ENCODE results near the gene C15orf61.

C15orf61 gene

DNA sequence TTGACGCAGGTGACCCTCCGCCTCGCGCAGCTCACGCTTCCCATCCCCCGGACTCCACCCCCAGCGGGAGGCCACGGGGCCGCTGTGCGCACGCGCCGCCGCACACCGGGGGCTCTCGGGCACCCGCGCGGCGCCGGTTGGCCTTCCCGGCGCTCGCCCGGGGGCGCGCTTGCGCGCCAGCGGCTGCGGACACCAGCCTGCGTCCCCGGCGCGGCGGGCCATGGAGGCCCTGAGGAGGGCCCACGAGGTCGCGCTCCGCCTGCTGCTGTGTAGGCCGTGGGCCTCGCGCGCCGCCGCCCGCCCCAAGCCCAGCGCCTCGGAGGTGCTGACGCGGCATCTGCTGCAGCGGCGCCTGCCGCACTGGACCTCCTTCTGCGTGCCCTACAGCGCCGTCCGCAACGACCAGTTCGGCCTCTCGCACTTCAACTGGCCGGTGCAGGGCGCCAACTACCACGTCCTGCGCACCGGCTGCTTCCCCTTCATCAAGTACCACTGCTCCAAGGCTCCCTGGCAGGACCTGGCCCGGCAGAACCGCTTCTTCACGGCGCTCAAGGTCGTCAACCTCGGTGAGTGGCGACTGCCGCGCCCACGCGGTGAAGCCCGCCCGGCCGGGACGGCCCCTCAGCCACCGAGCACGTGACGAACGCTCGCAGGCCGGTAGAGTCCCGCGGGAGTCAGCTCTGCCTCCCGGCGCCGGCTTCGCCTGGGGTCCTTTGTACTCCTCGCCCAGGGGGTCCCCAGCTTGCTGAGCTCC lies at the start of gene C15orf61:
TSS of gene C15orf61 (plus strand) at position 103 of the 754 bp plus-strand sequence. CDS start at position 221, 118 bp downstream.
- peak; percentile 93 for DNase-seq

DNA sequence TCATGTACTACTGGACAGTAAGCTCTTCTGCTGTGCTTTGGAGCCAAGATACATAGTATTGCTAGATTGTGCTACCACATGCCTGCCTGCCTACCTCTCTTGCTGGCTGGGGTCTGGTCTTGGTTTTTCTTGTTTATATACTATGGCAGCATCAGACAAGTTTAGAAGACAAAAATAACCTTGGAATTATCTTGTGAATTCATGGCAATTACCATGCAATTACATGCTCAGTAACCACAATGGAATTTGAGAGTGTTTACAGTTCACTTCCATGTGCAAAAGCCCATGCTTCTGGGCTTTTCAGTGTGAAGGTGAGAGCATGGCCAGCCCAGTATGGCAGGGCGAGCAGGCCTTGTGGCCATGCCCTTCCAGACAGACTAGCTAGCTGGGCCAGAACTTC lies 48.0 kb upstream of the C15orf61 start:
- DNase-seq = no peak

DNA sequence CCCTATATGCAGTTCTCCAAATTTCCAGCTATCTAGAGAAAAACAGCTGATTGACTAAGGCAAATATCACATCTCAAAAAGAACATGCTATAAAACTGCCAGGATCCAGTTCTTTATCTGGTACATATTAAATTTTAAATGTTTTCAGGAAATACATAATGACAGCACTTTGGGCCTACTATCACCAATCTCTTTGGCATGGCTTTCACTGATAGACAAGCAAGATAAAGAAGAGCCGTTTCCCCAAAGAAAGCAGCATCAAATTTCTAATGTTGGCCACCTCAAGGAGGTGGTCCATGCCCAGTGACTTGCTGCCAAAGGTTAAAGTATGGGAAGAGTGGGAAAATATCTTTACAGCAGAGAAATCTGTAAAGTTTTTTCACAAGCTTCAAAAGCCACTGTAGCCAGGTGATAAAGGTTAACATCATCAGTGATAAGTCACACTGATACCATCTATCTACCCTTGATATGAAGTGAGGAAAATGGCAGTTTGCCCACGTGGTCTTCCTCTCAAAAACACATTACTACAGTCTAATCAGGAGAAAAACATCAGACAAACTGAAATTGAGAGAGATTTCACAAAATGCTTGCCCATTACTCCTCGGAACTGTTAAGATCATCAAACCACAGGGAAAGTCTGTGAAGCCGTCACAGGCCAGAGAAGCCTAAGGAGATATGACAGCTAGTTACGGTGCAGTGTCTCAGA lies 46.4 kb upstream of the C15orf61 start:
- DNase-seq = no peak

DNA sequence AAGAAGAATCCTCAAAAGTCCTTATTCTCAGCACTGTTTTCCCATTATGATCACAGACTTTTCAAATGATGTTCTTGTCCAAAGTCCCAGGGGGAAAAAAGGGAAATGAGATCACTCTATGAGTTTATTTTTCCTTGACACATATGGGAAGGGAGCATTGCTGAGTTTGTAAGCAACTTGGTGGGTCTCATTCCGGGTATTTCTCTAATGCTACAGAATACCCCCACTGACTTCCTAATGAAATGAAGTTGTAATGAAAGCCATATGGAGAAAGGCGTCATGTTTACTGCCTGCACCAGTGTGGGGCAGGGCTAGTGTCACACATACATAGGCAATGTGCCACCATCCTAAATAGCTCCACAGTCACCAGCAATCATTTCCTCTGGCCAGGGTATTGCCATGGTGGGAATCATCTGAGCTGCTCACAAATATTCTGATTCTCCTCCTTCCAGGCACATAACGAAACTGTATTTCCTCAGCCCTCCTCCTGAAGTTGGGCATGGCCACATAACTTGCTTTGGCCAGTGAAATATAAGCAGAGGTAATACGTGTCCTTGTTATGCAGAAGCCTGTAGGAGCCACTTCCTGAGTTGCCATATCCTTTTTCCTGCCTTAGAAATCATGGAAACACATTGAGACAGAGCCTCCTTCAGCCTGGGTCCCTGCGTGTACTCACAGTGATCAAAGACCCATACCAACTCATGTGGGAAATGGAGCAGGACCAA lies 41.0 kb upstream of the C15orf61 start:
- no peak for DNase-seq

DNA sequence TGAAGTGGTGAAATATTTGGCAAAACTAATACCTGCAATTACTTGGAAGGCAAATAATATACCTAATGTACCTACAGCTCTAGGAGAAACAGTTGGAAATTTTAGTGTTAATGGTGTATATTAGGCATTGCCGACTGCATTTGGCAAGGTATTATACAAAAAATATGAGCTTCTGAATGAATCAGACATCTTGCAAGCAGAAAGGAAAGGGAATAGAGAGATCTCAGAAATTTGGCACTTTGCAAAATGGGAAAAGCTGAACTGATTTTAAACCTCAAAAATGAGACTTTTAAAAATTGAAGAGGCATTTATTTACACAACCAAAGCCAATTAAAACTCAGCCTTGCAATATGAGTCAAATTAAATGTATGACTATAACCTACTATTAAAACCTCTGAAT lies 40.2 kb upstream of the C15orf61 start:
- DNase-seq = no peak

DNA sequence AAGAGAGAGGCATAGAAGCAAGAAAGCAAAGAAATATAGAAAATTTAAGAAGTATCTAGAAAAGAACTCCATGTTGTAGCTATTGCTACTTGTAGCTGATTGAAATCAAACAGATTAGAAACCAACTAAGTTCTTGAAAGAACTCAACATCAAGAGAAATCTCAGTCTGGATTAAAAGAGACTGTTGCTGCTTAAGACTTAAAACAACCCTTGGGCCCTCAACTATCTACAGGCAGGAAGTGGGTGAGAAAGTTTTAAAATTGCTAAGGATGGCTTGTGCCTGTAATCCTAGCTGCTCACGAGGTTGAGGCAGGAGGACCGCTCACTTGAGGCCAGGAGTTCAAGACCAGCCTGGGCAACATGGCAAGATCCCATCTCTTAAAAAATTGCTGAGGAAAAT lies 39.3 kb upstream of the C15orf61 start:
- DNase-seq = no peak

DNA sequence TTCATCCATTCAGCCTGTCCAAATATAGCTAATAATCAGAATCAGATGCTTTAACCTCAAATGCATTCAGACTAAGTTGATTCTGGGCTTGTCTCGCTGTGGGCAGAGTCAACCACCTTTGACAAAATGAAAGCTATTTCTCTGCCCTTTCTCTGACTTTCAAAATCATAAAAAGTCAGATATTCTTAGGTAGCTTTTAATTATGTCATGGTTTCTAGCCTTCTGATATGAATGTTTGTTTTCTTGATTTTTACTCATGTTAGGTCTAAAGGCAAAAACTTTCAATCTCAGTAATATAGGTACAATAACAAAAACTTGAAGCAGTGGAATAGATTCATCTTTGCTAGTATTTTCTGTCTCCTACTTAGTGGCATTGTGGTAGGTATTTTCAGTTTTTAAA lies 25.3 kb upstream of the C15orf61 start:
- no peak for DNase-seq

DNA sequence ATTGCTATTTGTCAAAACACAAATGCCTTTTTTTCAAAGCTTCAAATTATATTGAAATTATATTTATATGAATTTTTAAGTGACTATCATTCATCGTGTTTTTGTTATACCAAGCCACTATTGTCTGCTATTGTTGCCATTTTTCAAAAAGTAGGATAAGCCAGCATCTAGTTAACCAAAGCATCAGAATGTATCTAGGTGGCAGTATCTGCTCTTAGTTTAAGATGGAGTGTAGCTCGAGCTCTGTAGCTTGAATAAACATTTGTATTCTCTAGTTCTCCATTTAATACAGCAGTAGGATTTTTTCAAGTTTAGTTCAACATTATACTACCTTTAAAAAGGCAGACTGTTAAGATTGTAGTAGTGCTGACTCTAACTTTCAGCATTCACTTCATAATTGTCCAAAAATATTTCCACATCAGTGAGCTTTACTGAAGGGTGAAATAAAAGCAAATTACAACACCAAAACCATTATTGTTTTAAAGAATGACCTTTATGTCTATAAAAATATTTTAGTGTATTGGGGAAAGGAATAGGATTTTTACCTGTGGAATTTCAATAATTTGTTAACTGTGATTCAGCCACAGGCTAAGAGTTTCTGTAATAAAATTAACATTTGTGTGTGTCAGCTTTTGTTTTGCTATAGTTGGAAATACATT lies 19.6 kb upstream of the C15orf61 start:
- peak; percentile 3 for DNase-seq

DNA sequence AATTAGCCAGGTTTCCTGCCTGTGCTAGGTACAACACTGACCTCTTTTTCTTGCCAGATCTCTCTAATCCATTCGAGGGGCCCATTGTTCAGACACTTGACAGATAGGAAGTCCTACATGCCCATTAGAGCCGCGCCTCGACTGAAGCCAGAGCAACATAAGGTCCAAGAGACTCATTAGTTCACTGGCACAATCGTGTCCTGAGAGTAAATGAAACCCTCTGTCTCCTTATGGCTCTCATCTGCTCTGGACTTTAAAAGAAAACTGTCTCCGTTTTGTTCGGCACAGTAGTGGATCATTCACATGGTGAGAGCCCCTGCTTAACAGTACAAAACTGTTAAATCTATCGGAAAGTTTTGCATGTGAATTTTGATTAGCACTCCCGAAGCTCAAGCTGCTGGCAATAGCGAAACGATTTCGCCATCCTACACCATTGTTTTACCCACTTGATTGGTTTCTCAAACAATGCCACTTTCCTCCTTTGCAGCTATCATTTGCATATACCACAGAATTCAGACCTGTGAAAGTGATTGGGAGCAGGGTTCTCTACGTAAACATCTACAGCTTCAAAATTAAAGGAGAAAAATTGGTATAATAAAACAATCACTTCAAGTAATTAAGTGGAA lies 19.0 kb upstream of the C15orf61 start:
- peak; percentile 69 for DNase-seq

DNA sequence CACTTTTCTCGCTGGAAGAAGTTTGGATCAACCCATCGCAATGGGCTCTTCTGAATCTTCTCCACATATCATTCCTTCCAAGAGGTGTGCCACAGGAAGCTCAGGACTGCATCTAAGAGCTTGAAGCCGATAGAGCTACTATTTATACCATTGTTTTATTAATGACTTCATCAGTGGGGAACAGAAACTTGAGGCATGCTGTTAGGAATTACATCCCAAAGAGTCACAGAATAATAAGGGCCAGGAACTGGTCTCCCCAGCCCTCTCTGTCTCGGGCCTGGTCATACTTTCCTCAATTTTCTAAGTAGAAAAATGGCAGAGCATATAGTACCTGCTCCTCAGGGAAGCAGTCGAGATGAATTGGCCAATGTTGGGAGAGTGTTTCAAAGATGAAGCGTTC lies 16.9 kb upstream of the C15orf61 start:
- DNase-seq = no peak

DNA sequence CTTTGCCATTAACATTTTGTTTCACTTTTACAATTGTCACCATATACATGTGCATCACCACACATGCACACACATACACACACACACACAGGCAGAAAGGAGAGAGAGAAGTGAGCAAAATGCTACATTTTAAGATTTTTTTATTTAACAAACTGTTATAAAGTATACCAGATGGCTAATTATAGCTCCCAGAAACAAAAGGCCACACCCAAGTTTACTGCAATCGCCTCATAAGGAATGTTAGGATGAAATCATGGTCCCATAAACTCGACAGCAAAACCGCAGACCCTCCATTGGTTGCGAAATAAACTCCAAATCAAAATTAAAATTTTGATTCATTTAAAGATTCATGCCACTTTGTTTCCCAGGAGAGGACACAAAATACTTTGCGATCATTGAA lies 16.1 kb upstream of the C15orf61 start:
- no peak for DNase-seq

DNA sequence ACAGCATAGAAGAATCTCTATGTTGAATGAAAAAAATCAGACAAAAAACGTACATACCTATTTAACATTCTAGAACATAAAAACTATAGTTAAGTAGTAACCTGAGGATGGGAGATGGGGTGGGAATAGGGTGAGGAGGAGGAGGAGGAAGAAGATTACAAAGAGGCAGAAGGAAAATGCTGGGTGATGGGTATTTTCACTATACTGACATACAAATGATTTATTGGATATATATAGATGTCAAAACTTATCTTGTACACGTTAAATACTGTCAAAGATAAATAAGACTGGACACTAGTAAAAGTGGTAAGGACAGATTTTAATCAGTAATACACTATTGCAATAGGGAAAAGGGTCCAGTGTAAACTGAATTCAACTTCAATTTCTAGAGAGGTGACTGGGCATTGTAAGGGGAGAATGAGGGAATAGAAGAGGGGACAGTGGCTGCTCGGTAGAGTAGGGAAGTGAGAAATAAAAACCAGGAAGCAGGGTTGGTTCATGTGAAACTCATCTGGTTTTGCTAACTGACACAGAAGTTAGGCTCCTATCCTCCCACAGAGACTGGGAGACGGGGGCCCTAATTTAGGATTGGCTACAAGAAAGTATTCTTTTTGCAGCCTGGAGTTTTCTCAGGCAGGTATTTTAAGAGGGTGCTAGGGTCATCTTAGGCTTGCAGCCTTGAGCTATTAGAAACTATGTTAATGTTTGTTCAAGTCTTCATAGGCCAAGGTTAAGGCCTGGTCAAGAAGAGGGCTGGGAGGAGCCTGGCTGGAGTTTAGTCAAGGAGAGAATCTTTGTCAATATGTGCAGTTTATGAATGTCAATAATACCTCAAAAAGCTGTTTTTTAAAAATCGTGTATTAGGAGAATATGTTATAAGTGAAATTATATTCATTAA lies 15.0 kb upstream of the C15orf61 start:
- no peak for DNase-seq

DNA sequence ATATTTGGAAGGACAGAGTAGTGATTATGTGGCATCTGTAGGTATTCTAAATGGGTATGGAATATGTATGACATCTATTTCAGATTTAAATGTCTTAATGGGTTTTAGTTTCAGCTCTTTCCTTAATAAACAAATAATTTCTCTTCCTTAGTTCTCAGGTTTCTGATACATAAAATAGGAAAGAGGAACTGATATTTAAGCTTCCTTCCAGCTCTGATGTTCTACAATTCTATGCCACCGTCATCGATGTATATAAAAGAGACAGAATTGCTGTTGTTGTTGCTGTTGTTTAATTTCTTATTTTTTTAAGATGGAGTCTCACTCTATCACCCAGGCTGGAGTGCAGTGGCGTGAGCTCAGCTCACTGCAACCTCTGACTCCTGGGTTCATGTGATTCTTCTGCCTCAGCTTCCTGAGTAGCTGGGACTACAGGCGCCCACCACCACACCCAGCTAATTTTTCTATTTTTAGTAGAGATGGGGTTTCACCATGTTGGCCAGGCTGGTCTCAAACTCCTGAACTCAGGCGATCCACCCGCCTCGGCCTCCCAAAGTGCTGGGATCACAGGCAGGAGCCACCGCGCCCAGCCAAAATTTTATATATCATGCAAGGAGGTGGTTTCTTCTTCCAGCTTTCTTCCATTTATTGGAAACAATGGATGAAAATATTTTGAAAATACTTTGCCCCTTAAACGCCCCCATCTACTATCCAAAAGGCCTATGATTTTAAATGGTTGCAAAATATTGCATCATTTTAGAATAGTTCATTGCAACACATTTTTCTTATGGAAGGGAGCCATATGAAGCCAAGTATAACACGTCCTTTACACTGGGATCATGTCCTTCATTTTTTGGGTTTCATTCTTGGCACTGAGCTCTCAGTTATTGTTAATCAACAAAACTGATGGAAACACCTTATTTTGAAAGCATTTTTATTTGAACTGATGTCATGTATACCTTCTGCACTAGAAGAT lies 13.9 kb upstream of the C15orf61 start:
- no peak for DNase-seq

DNA sequence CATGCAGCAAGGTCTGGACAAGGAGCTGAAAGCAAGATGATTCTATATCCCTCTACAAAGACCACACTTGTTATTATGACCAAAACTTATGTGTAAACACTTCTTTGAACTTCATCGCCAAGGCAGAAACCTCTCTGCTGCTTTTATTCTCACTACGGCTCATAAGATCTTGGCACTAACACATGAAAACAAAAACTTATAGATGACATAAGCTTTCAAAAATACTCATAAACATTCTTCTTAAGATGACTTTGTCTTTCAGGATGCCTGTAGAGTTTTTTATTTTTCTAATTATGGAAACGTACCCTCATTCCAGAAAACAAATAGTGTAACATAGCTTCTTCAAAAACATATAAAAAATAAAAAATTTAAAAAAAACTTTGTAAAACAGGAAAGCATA lies 12.5 kb upstream of the C15orf61 start:
- no peak for DNase-seq

DNA sequence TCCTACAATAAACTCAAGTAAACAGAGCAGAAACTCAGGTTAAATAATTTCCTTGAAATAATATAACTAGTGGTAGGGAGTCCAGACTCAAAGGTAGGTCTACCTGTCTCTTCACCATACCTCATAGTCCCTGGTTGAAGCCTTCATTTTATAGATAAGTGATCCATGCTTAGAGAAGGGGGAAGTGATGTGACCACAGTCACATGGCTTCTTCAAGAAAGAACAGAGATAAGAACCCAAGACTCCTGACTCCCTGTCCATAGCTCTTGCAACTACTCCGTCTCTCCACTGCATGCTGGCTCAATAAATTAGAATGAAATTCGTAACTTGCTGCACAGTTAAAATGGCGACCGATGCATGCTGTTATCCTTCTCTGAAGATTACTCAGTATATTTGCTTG lies 11.0 kb upstream of the C15orf61 start:
- DNase-seq = no peak

DNA sequence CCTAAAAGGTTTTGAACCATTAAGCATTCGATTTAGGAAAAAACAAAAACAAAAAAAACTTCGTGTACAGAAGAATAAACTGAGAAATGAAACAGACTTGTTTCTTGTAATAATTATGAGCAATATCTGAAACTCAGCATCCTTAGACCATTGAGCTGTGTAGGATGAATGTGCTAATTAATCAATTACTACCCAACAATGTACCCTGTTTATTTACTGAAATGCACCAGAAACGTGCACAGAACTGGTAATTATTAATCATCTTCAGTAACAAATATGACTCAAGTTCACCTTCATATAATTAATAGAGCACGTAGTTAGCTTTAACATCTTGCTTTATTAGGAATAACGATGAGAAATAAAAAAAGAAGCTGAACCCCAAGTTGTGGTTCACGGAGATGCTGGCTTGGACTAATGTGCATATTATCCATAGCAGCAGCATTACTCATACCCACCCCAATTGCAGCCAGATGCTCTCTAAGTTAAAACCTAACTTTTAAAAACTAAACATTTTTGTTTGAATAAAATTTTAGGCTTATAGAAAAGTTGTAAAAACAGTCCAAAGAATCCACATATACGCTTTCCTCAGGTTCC lies 10.2 kb upstream of the C15orf61 start:
- DNase-seq = no peak

DNA sequence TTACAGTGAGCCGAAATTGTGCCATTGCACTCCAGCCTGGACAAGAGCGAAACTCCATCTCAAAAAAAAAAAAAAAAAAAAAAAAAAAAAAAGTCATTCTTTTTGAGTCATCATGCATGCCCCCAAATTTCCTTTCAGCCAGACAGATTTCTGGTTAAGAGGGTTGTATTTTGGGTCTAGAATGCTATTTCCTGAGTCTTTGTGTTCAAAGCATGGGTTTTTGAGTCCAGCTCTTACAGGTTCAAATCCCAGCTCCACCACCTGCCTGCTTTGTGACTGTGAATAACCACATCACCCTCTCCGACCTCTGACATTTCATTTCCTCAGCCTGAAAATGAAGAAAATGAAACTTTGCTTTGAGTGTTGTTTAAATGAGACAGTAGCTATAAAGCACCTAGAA lies 9.3 kb upstream of the C15orf61 start:
- DNase-seq = no peak

DNA sequence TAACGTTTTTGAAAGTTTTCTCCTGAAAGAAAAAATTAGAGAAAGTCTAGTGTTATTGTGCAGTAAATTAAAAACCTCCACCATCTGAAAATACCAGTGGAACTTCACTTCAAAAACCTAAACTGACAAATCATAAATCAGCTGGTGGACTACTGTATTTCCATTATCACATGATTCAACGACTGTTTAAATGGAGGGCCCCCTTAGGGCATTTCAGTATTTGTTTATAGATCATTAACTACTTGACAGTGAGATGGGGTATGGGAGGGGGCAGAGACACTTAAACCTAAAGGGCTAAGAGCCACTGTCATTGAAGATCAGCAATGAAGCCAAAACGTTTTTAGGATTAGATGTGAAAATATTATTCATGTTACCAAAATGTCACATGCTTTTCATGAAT lies 8.8 kb upstream of the C15orf61 start:
- DNase-seq = peak; percentile 84

DNA sequence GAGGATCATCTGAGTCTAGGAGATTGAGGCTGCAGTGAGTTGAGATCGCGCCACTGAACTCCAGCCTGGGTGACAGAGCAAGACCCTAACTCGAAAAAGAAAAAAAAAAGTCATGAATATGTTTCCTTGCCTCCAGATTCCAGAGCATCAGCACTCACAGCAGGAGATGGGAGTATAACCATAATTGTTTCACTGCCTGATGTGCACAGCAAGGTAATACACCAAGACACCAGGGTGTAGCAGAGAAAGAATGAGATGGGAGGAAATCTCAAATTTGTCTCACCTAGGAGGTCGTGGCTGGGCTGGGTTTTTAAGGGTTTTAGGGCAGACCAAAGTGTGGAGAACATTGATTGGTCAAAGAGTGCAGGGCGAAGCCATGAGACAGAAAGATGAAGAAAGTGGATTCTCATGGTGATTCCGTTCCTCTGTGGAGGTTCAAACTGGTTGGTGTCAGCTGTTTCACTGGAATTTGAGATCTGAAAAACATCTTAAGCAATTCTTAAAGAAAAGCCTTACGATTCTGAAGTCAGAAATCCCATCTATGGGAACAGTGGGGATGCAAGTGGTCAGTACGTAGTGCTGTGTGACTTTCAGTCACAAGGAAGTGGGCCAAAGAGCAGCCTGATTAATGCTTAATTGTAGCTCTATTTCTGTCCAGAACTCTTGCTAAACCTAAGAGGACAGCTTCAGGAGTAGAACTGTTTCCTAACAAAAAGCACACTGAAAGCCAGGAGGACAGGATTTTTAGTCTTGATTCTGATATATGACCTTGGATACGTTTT lies 7.8 kb upstream of the C15orf61 start:
- no peak for DNase-seq
